ENCODE measurements around the gene RABGAP1.

GRCh38 chr9:123131993-123132392 lies 191.2 kb downstream of the RABGAP1 start:
- TF ChIP-seq CTCF (IDR thresholded peaks at IDR 0.05) (no peak), POLR2A (IDR thresholded peaks at IDR 0.05) (no peak)
